Gastrocnemius medialis (tissue), 4 donors: ENCODE data around the gene PTX4. TPM values are rescaled to one million over a fixed set of nuclear protein-coding genes. Genes with fewer than 3 reads are reported as not detected.

Source experiments
- ATAC-seq, 2 donors: fragments of 150-250 bp; one replicate each; pipeline ENCODE4 v1.9.1; 2016
- DNase-seq, 2 donors: peaks; one replicate each; pipeline ENCODE4 v3.0.0-alpha.2; 2019
- H3K27ac ChIP-seq, 4 donors: fragments of 200-600 bp; sonication (generic); 1 replicate in 1 of 4; 2 replicates in 3 of 4; pipeline ENCODE4 v1.5.1; 2016 to 2018; ENCODE audit warnings: mild to moderate bottlenecking in 2 of 4, moderate library complexity in 1 of 4
- H3K27me3 ChIP-seq, 3 donors: fragments of 200-600 bp; sonication (generic) in 2 of 3; 1 replicate in 1 of 3; 2 replicates in 2 of 3; pipeline versions ENCODE4 v1.5.1 to v1.6.0; 2016 to 2019; ENCODE audit warnings: mild to moderate bottlenecking in 1 of 3, moderate library complexity in 1 of 3
- H3K36me3 ChIP-seq, 2 donors: fragments of 200-600 bp; sonication (generic) in 1 of 2; one replicate each; pipeline ENCODE4 v1.5.1; 2017 to 2018
- H3K4me1 ChIP-seq, 2 donors: fragments of 200-600 bp; sonication (generic) in 1 of 2; one replicate each; pipeline ENCODE4 v1.5.1; 2016 to 2017; ENCODE audit warnings: mild to moderate bottlenecking in 2 of 2
- H3K4me3 ChIP-seq, 4 donors: fragments of 200-600 bp; sonication (generic) in 3 of 4; 1 replicate in 1 of 4; 2 replicates in 3 of 4; pipeline ENCODE4 v1.5.1; 2016 to 2019; ENCODE audit warnings: mild to moderate bottlenecking in 2 of 4
- H3K9me3 ChIP-seq, 3 donors: fragments of 200-600 bp; sonication (generic) in 2 of 3; 1 replicate in 1 of 3; 2 replicates in 2 of 3; pipeline ENCODE4 v1.5.1; 2016 to 2019
- POLR2A ChIP-seq, 2 donors: fragments of 450-650 bp; IDR thresholded peaks; one replicate each; pipeline ENCODE4 v1.6.1; 2017; ENCODE audit warnings: antibody characterized with exemption in 2 of 2, mild to moderate bottlenecking in 2 of 2, moderate library complexity in 2 of 2
- in situ Hi-C, 4 donors: fragments of 200-750 bp; cut with MboI; loops; one replicate each; pipeline versions ENCODE4 v1.15.0 to v1.8.0; 2017; ENCODE audit warnings: low sequenced_read_pairs in 4 of 4
- intact Hi-C: fragments of 100-400 bp; cut with DNase I; formaldehyde crosslinking; loops from one replicate; pipeline ENCODE4 v1.15.1; 2023; ENCODE audit warnings: low total_unique reads
- total RNA-seq, 4 donors: library from RNA; depleted of rRNA; stranded (reverse); fragments of >200 nt; gene quantifications; one replicate each; pipeline versions ENCODE4 v1.1.0 to v1.2.3, GENCODE V29; 2016
- TF ChIP-seq, protein P1 (sequence below), 5 experiments: fragments of 450-650 bp in 3 of 5; fragments of 200-600 bp in 2 of 5; sonication (generic) in 2 of 5; IDR thresholded peaks in 4 of 5; conservative IDR thresholded peaks in 1 of 5; 1 replicate in 4 of 5; 2 replicates in 1 of 5; pipeline ENCODE4 v1.5.1; 2016 to 2019; ENCODE audit warnings: antibody characterized with exemption in 5 of 5, mild to moderate bottlenecking in 3 of 5, moderate library complexity in 3 of 5

Gene PTX4
- total RNA-seq, 4 donors from 2014 or later: 0.41 TPM; not detected in 3

GRCh38 chr16:1492923-1493745, 4.4 kb upstream of the PTX4 start, which contains the start of gene TELO2:
TELO2 (plus strand) TSS chr16:1493360; CDS start chr16:1494282, 922 bp downstream.
- in situ Hi-C loops: no loop called here
- intact Hi-C loops: loop anchor here (1.0 to 10.0 kb wide), 7 partner anchors 18 to 212 kb away; partner anchors contain the start of genes CLCN7, CRAMP1, IFT140 and MAPK8IP3
- peak; percentile 64 to 68 for DNase-seq

GRCh38 chr16:1492082-1492922, 3.6 kb upstream of the PTX4 start:
- Histone ChIP-seq H3K27ac (peak overlapping the region; percentile 84 to 98 (median 92)), H3K4me3 (peak overlapping the region; percentile 78 to 95 (median 83)), H3K9me3 (no peaks in the 10 kb centered on the region), H3K4me1 (peaks cover 15 to 20% of the 10 kb centered on the region in 2 donors), H3K36me3 (peaks cover 0 to 26% of the 10 kb centered on the region in 2 donors), H3K27me3 (no peaks in the 10 kb centered on the region)
- no peak for TF ChIP-seq POLR2A (IDR thresholded peaks at IDR 0.05)
- TF ChIP-seq, protein P1, sequence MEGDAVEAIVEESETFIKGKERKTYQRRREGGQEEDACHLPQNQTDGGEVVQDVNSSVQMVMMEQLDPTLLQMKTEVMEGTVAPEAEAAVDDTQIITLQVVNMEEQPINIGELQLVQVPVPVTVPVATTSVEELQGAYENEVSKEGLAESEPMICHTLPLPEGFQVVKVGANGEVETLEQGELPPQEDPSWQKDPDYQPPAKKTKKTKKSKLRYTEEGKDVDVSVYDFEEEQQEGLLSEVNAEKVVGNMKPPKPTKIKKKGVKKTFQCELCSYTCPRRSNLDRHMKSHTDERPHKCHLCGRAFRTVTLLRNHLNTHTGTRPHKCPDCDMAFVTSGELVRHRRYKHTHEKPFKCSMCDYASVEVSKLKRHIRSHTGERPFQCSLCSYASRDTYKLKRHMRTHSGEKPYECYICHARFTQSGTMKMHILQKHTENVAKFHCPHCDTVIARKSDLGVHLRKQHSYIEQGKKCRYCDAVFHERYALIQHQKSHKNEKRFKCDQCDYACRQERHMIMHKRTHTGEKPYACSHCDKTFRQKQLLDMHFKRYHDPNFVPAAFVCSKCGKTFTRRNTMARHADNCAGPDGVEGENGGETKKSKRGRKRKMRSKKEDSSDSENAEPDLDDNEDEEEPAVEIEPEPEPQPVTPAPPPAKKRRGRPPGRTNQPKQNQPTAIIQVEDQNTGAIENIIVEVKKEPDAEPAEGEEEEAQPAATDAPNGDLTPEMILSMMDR (IDR thresholded peaks at IDR 0.05 in 4 of 5, conservative IDR thresholded peaks at IDR 0.05 in 1 of 5): no peak
- intact Hi-C loops (loop anchor here (2.0 to 10.0 kb wide), 6 partner anchors 55 to 212 kb away; partner anchors contain the start of genes CRAMP1, IFT140, MAPK8IP3 and UQCC4), in situ Hi-C loops (no loop called here)
- no peak for ATAC-seq
- no peak for DNase-seq

More at GRCh38 chr16:1492923-1493745, 4.4 kb upstream of the PTX4 start, which contains the start of gene TELO2:
- Histone ChIP-seq H3K27me3 (no peaks in the 10 kb centered on the region), H3K4me3 (peak within 1 kb of the TSS; percentile 78 to 95 (median 83)), H3K4me1 (peaks cover 15 to 20% of the 10 kb centered on the region in 2 donors), H3K36me3 (peaks cover 0 to 31% of the 10 kb centered on the region in 2 donors), H3K9me3 (no peaks in the 10 kb centered on the region), H3K27ac (peak within 1 kb of the TSS; percentile 84 to 98 (median 92))
- peak; percentile 27 to 53 for TF ChIP-seq POLR2A (IDR thresholded peaks at IDR 0.05)
- TF ChIP-seq, protein P1 (IDR thresholded peaks at IDR 0.05 in 4 of 5, conservative IDR thresholded peaks at IDR 0.05 in 1 of 5): no peak
- ATAC-seq: peak; percentile 87

DNA sequence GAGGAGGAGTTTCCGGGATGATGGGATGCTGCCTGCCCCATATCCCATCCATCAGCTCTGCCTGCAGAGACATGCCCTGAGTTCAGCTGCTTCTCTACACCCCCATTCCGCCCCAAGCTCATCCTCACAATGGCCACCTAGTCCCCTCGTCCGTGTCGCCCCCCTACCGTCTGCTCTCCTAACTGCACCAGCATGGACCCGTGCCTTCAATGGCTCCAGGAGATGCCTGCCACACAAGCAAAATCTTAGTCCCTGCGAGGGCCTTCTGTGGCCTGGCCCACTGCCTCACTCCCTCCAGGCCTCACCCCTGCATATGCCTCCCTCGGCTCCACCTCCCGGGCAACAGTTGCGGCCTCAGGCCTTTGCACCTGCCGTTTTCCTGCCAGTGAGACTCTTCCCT, 2.6 kb upstream of the PTX4 start:
- no peak overlapping the region for H3K4me3 ChIP-seq
- intact Hi-C loops: loop anchor here (5.0 to 10.0 kb wide), 5 partner anchors 56 to 213 kb away; partner anchors contain the start of genes CRAMP1, IFT140 and MAPK8IP3
- DNase-seq: no peak

GRCh38 chr16:1489077-1489476, 333 bp upstream of the PTX4 start:
- in situ Hi-C loops: no loop called here
- no peaks in the 10 kb centered on the region for H3K36me3 ChIP-seq
- H3K9me3 ChIP-seq: no peaks in the 10 kb centered on the region
- intact Hi-C loops: no loop called here
- TF ChIP-seq POLR2A (IDR thresholded peaks at IDR 0.05): no peak
- TF ChIP-seq, protein P1 (IDR thresholded peaks at IDR 0.05 in 4 of 5, conservative IDR thresholded peaks at IDR 0.05 in 1 of 5): no peak
- H3K4me3 ChIP-seq: no peak overlapping the region
- ATAC-seq (no peak), DNase-seq (no peak)
- no peak overlapping the region for H3K27ac ChIP-seq
- H3K4me1 ChIP-seq: peaks cover 6 to 9% of the 10 kb centered on the region in 2 donors
- H3K27me3 ChIP-seq: no peaks in the 10 kb centered on the region

More for the DNA sequence above, 2.6 kb upstream of the PTX4 start:
- no peaks in the 10 kb centered on the region for H3K27me3 ChIP-seq
- peaks cover 15 to 20% of the 10 kb centered on the region in 2 donors for H3K4me1 ChIP-seq
- no peak overlapping the region for H3K27ac ChIP-seq
- TF ChIP-seq POLR2A (IDR thresholded peaks at IDR 0.05): no peak
- TF ChIP-seq, protein P1 (IDR thresholded peaks at IDR 0.05 in 4 of 5, conservative IDR thresholded peaks at IDR 0.05 in 1 of 5): no peak
- in situ Hi-C loops: no loop called here
- H3K36me3 ChIP-seq: peaks cover 0 to 18% of the 10 kb centered on the region in 2 donors
- no peak for ATAC-seq
- no peaks in the 10 kb centered on the region for H3K9me3 ChIP-seq
